Gastrocnemius medialis (tissue), 4 donors: ENCODE results near the gene ITGB5. TPM values are rescaled to one million over a fixed set of nuclear protein-coding genes. Genes with fewer than 3 reads are reported as not detected.

Experiments
- ATAC-seq, 2 donors: fragments of 150-250 bp; one replicate each; pipeline ENCODE4 v1.9.1; 2016
- DNase-seq, 2 donors: peaks; one replicate each; pipeline ENCODE4 v3.0.0-alpha.2; 2019
- H3K27ac ChIP-seq, 4 donors: fragments of 200-600 bp; sonication (generic); 1 replicate in 1 of 4; 2 replicates in 3 of 4; pipeline ENCODE4 v1.5.1; 2016 to 2018; ENCODE audit warnings: mild to moderate bottlenecking in 2 of 4, moderate library complexity in 1 of 4
- H3K27me3 ChIP-seq, 3 donors: fragments of 200-600 bp; sonication (generic) in 2 of 3; 1 replicate in 1 of 3; 2 replicates in 2 of 3; pipeline versions ENCODE4 v1.5.1 to v1.6.0; 2016 to 2019; ENCODE audit warnings: mild to moderate bottlenecking in 1 of 3, moderate library complexity in 1 of 3
- H3K36me3 ChIP-seq, 2 donors: fragments of 200-600 bp; sonication (generic) in 1 of 2; one replicate each; pipeline ENCODE4 v1.5.1; 2017 to 2018
- H3K4me1 ChIP-seq, 2 donors: fragments of 200-600 bp; sonication (generic) in 1 of 2; one replicate each; pipeline ENCODE4 v1.5.1; 2016 to 2017; ENCODE audit warnings: mild to moderate bottlenecking in 2 of 2
- H3K4me3 ChIP-seq, 4 donors: fragments of 200-600 bp; sonication (generic) in 3 of 4; 1 replicate in 1 of 4; 2 replicates in 3 of 4; pipeline ENCODE4 v1.5.1; 2016 to 2019; ENCODE audit warnings: mild to moderate bottlenecking in 2 of 4
- H3K9me3 ChIP-seq, 3 donors: fragments of 200-600 bp; sonication (generic) in 2 of 3; 1 replicate in 1 of 3; 2 replicates in 2 of 3; pipeline ENCODE4 v1.5.1; 2016 to 2019
- POLR2A ChIP-seq, 2 donors: fragments of 450-650 bp; IDR thresholded peaks; one replicate each; pipeline ENCODE4 v1.6.1; 2017; ENCODE audit warnings: antibody characterized with exemption in 2 of 2, mild to moderate bottlenecking in 2 of 2, moderate library complexity in 2 of 2
- in situ Hi-C, 4 donors: fragments of 200-750 bp; cut with MboI; loops; one replicate each; pipeline versions ENCODE4 v1.15.0 to v1.8.0; 2017; ENCODE audit warnings: low sequenced_read_pairs in 4 of 4
- intact Hi-C: fragments of 100-400 bp; cut with DNase I; formaldehyde crosslinking; loops from one replicate; pipeline ENCODE4 v1.15.1; 2023; ENCODE audit warnings: low total_unique reads
- total RNA-seq, 4 donors: library from RNA; depleted of rRNA; stranded (reverse); fragments of >200 nt; gene quantifications; one replicate each; pipeline versions ENCODE4 v1.1.0 to v1.2.3, GENCODE V29; 2016
- TF ChIP-seq, protein P1 (sequence below), 5 experiments: fragments of 450-650 bp in 3 of 5; fragments of 200-600 bp in 2 of 5; sonication (generic) in 2 of 5; IDR thresholded peaks in 4 of 5; conservative IDR thresholded peaks in 1 of 5; 1 replicate in 4 of 5; 2 replicates in 1 of 5; pipeline ENCODE4 v1.5.1; 2016 to 2019; ENCODE audit warnings: antibody characterized with exemption in 5 of 5, mild to moderate bottlenecking in 3 of 5, moderate library complexity in 3 of 5

ITGB5 gene
- total RNA-seq, 4 donors from 2014 or later, result 35.2 to 101 (median 71.3) TPM

DNA sequence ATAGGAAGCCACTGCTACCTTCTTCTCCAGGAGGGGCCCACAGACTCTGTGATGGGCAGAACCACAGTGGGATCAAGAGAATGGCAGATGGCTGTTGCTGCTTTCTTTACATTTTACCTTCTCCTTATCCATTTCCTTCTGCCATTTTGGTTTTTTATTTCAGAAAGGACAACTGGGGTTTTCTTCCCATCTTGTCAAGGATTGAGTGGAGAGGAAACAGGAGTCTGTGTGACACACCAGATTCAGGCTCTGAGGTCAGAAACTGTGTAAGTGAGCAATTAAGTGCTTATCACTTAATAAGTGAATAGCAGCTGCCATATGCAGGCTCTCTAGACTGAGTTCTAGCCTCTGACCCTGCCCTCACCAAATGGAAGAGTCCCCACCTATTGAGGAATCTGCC, 47.3 kb downstream of the ITGB5 start:
- TF ChIP-seq POLR2A (IDR thresholded peaks at IDR 0.05), result no peak
- TF ChIP-seq, protein P1, sequence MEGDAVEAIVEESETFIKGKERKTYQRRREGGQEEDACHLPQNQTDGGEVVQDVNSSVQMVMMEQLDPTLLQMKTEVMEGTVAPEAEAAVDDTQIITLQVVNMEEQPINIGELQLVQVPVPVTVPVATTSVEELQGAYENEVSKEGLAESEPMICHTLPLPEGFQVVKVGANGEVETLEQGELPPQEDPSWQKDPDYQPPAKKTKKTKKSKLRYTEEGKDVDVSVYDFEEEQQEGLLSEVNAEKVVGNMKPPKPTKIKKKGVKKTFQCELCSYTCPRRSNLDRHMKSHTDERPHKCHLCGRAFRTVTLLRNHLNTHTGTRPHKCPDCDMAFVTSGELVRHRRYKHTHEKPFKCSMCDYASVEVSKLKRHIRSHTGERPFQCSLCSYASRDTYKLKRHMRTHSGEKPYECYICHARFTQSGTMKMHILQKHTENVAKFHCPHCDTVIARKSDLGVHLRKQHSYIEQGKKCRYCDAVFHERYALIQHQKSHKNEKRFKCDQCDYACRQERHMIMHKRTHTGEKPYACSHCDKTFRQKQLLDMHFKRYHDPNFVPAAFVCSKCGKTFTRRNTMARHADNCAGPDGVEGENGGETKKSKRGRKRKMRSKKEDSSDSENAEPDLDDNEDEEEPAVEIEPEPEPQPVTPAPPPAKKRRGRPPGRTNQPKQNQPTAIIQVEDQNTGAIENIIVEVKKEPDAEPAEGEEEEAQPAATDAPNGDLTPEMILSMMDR (IDR thresholded peaks at IDR 0.05 in 4 of 5, conservative IDR thresholded peaks at IDR 0.05 in 1 of 5), result no peak
- intact Hi-C loops, result loop anchor here (5.0 kb wide), 1 partner anchor 62 kb away; no protein-coding TSS in a partner anchor
- in situ Hi-C loops, result loop anchor here in 1 of 4 donors (10.0 kb wide), 1 partner anchor 45 kb away; the partner anchor contains the start of gene ITGB5
- no peaks in the 10 kb centered on the region for H3K9me3 ChIP-seq
- ATAC-seq (no peak), DNase-seq (no peak)
- H3K4me1 ChIP-seq, result peaks cover 42 to 47% of the 10 kb centered on the region in 2 donors
- no peak overlapping the region for H3K4me3 ChIP-seq
- H3K27ac ChIP-seq, result peak overlapping the region; percentile 22 to 87 (median 50)
- H3K36me3 ChIP-seq, result peaks cover 2 to 7% of the 10 kb centered on the region in 2 donors
- H3K27me3 ChIP-seq, result no peaks in the 10 kb centered on the region

DNA sequence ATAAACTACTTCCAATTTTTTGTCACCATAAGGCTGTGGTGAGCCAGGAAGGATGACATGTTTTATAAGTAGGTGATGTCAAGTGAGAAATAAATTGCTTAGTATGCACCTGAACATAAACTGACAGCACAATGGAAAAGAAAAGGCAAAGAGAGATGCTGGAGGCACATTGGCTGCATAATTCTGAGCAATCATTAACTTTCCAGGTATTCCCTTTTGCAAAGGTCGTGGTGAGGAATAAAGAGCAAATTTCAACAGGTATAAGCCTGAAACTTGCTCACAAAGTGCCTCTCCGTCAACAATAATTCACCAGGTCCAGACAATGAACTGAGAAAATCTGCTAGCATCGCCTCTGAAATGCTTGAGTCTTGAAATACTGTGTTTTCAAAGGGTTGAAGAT, 48.2 kb downstream of the ITGB5 start:
- TF ChIP-seq, protein P1 (IDR thresholded peaks at IDR 0.05 in 4 of 5, conservative IDR thresholded peaks at IDR 0.05 in 1 of 5), result no peak
- no peak for TF ChIP-seq POLR2A (IDR thresholded peaks at IDR 0.05)
- Histone ChIP-seq H3K27me3 (no peaks in the 10 kb centered on the region), H3K4me3 (no peak overlapping the region), H3K9me3 (no peaks in the 10 kb centered on the region), H3K4me1 (peaks cover 49 to 50% of the 10 kb centered on the region in 2 donors), H3K36me3 (peaks cover 2 to 7% of the 10 kb centered on the region in 2 donors), H3K27ac (peak overlapping the region; percentile 73 to 87 (median 84))
- in situ Hi-C loops, result loop anchor here in 1 of 4 donors (10.0 kb wide), 1 partner anchor 46 kb away; the partner anchor contains the start of gene ITGB5
- no peak for ATAC-seq
- DNase-seq, result no peak
- intact Hi-C loops, result loop anchor here (5.0 kb wide), 1 partner anchor 63 kb away; no protein-coding TSS in a partner anchor

DNA sequence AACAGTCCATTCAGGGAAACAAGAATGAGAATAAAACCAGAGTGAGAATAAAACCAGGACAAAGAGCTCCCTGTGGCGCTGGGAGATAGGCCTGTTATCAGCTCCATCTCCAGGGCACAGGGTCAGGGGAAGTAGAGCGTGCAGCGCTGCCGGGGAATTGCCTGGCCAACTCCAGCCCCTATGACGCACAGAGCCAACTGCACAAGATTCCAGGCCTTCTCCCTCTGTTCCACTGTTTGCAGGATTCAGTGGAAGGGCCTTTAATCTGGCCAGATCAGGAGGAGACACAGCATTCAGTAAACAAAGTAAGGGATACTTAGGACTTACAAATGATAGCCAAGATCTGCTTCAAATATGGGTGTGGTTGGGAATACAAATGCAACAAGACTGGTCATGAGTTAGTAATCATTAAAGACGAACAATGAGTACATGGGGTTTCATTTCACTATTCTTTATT, 49.4 kb downstream of the ITGB5 start:
- in situ Hi-C loops, result loop anchor here in 1 of 4 donors (10.0 kb wide), 1 partner anchor 47 kb away; the partner anchor contains the start of gene ITGB5

DNA sequence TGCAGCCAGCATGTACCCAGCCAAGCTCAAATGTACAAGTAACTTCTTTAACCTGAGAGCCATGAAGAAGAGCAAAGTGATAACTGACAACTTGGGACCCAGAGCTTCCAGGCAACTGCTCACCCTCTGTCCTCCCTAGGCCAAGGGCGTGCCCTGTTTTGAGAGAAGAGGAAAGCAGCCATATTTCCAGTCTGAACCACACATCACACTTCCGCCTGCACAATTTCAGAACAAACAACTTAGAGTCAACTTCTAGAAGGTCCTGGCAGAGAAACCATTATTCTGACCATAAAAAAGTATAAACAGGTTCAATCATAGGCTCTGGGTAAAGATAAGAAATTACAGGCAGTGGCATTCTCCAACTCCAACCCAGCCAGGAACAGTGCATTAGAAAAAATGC, 50.1 kb downstream of the ITGB5 start:
- DNase-seq (no peak), ATAC-seq (no peak)
- Histone ChIP-seq H3K4me1 (peaks cover 37% of the 10 kb centered on the region in 2 donors), H3K9me3 (no peaks in the 10 kb centered on the region), H3K36me3 (peaks cover 2 to 7% of the 10 kb centered on the region in 2 donors), H3K27me3 (no peaks in the 10 kb centered on the region), H3K27ac (peak overlapping the region; percentile 73 to 87 (median 84)), H3K4me3 (no peak overlapping the region)
- in situ Hi-C loops (loop anchor here in 1 of 4 donors (10.0 kb wide), 1 partner anchor 48 kb away; the partner anchor contains the start of gene ITGB5), intact Hi-C loops (loop anchor here (5.0 kb wide), 1 partner anchor 65 kb away; no protein-coding TSS in a partner anchor)
- TF ChIP-seq, protein P1 (IDR thresholded peaks at IDR 0.05 in 4 of 5, conservative IDR thresholded peaks at IDR 0.05 in 1 of 5), result no peak
- TF ChIP-seq POLR2A (IDR thresholded peaks at IDR 0.05), result no peak

More for the DNA sequence above, 49.4 kb downstream of the ITGB5 start:
- intact Hi-C loops, result loop anchor here (5.0 kb wide), 1 partner anchor 65 kb away; no protein-coding TSS in a partner anchor
- Histone ChIP-seq H3K9me3 (no peaks in the 10 kb centered on the region), H3K27ac (peak overlapping the region; percentile 73 to 87 (median 84)), H3K27me3 (no peaks in the 10 kb centered on the region), H3K36me3 (peaks cover 2 to 7% of the 10 kb centered on the region in 2 donors), H3K4me3 (no peak overlapping the region), H3K4me1 (peaks cover 38% of the 10 kb centered on the region in 2 donors)
- ATAC-seq (peak; percentile 37 to 38), DNase-seq (peak in 1 of 2 donors; percentile 57)
- TF ChIP-seq, protein P1 (IDR thresholded peaks at IDR 0.05 in 4 of 5, conservative IDR thresholded peaks at IDR 0.05 in 1 of 5), result no peak
- TF ChIP-seq POLR2A (IDR thresholded peaks at IDR 0.05), result no peak
